HG03469 (cell line): ENCODE measurements around the gene RICTOR.
"Not testable (repeated sequence)": the region's sequence is repeated elsewhere in the genome, so short reads cannot be mapped to it uniquely, and the experiment has no call there.

Experiments
- ATAC-seq: cut with Tn5 transposase; IDR thresholded peaks from one replicate; pipeline ENCODE4 v1.9.1; 2021; ENCODE audit warnings: mild to moderate bottlenecking, moderate library complexity, moderate number of reproducible peaks; ENCODE audit not compliant: unreplicated experiment

The RICTOR gene

GRCh38 chr5:39015743-39016586 lies 58.2 kb downstream of the RICTOR start:
- no peak for ATAC-seq

GRCh38 chr5:39014561-39014960 lies 59.6 kb downstream of the RICTOR start:
- ATAC-seq: no peak

GRCh38 chr5:39013938-39014337 lies 60.3 kb downstream of the RICTOR start:
- ATAC-seq: no peak

GRCh38 chr5:39010958-39011357 lies 63.2 kb downstream of the RICTOR start:
- not testable (repeated sequence) for ATAC-seq

GRCh38 chr5:39009981-39010380 lies 64.2 kb downstream of the RICTOR start:
- ATAC-seq: no peak

- ATAC-seq: no peak
These were observed 64.9 kb downstream of the RICTOR start for GRCh38 chr5:39009280-39009679.

- no peak for ATAC-seq
These were observed 67.5 kb downstream of the RICTOR start for GRCh38 chr5:39006650-39007049.

- no peak for ATAC-seq
These were observed 68.5 kb downstream of the RICTOR start for GRCh38 chr5:39005566-39006232.

- no peak for ATAC-seq
These were observed 72.5 kb downstream of the RICTOR start for GRCh38 chr5:39001683-39002082.

- no peak for ATAC-seq
These were observed 75.2 kb downstream of the RICTOR start for GRCh38 chr5:38999037-38999436.

- ATAC-seq: no peak
These were observed 76.6 kb downstream of the RICTOR start for GRCh38 chr5:38997591-38997990.

- ATAC-seq: no peak
These were observed 78.1 kb downstream of the RICTOR start for GRCh38 chr5:38996123-38996522.

- no peak for ATAC-seq
These were observed 79.8 kb downstream of the RICTOR start for GRCh38 chr5:38994324-38994927.

- ATAC-seq: not testable (repeated sequence)
These were observed 84.1 kb downstream of the RICTOR start for GRCh38 chr5:38989974-38990719.

GRCh38 chr5:38985909-38986452 lies 88.2 kb downstream of the RICTOR start:
- ATAC-seq: no peak

GRCh38 chr5:38979535-38979934 lies 94.7 kb downstream of the RICTOR start:
- no peak for ATAC-seq

- no peak for ATAC-seq
These were observed 96.2 kb downstream of the RICTOR start for GRCh38 chr5:38978036-38978435.

GRCh38 chr5:38968665-38969064 lies 105.5 kb downstream of the RICTOR start:
- ATAC-seq: no peak

GRCh38 chr5:38961691-38962090 lies 112.5 kb downstream of the RICTOR start:
- ATAC-seq: no peak

GRCh38 chr5:38953426-38954012 lies 120.7 kb downstream of the RICTOR start:
- ATAC-seq: no peak
